ENCODE data around the gene PFN1.
"Not testable (repeated sequence)": the region's sequence is repeated elsewhere in the genome, so short reads cannot be mapped to it uniquely, and the experiment has no call there.

PFN1 gene

DNA sequence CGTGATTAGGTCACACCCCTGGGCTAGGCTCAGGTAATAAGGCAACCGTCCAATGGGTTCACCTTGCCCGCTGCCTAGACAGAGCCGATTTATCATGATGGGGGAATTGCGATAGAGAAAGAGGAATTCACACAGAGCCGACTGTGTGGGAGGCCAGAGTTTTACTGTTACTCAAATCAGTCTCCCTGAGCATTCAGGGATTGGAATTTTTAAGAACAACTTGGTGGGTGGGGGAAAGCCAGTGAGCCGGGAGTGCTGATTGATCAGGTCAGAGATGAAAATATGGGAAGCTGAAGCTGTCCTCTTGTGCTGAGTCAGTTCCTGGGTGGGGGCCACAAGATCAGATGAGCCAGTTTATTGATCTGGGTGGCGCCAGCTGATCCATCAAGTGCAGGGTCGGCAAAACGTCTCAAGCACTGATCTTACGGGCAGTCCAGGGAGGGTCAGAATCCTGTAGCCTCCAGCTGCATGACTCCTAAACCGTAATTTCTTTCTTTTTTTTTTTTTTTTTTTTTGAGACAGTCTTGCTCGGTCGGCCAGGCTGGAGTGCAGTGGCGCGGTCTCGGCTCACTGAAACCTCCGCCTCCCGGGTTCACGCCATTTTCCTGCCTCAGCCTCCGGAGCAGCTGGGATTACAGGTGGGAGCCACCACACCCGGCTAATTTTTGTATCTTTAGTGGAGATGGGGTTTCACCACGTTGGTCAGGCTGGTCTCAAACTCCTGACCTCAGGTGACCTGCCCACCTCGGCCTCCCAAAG, 21.6 kb downstream of the PFN1 start:
- DNase-seq (ENCODE audit: low read depth in 1 of 2, low spot score in 1 of 2) = not testable (repeated sequence)

- DNase-seq (ENCODE audit: low read depth in 1 of 2, low spot score in 1 of 2) = no peak
These were observed 27.0 kb downstream of the PFN1 start for GRCh38 chr17:4921320-4921719.

DNA sequence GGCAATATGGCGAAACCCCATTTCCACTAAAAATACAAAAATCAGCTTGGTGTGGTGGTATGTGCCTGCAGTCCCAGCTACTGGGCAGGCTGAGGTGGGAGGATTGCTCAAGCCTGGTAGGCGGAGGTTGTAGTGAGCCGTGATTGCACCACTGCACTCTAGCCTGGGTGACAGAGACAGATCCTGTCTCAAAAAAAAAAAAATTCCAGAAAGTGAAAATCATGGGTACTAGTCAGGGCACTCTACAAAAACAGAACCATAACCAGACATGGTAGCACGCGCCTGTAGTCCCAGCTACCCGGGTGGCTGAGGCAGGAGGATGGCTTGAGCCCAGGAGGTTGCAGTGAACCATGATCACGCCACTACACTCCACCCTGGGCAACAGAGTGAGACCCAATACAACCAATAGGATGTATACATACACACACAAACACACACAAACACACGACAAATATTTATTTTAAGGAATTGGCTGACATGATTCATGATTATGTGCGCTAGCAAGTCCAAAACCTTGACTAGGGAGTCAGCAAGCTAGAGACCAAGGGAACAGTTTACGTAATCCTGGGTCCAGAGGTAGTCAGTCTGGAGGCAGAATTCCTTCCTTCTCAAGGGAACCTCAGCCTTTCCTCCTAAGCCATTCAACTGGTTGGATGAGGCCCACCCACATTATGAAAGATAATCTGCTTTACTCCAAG, 27.8 kb downstream of the PFN1 start:
- DNase-seq (ENCODE audit: low read depth in 1 of 2, low spot score in 1 of 2) = no peak

DNA sequence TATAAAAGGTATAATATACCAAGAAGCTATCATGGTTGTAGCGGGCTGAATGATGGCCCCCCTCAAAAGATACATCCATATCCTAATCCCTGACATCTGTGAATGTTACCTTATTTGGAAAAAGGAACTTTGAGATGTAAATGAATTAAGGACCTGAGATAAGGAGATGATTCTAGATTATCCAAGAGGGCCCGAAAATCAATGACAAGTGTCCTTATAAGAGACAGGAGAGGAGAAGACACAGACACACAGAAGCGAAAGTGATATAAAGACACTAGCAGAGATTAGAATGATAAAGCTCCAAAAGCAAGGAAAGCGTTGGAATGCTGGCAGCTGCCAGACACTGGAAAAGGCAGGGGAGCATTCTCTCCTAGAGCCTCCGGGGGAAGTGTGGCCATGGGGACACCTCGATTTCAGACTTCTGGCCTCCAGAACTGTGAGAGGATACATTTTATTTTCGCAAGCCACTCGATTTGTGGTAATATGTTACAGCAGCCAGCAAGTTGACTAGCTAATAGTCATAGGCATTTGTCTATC, 28.8 kb downstream of the PFN1 start:
- DNase-seq (ENCODE audit: low read depth in 1 of 2, low spot score in 1 of 2) = no peak

DNA sequence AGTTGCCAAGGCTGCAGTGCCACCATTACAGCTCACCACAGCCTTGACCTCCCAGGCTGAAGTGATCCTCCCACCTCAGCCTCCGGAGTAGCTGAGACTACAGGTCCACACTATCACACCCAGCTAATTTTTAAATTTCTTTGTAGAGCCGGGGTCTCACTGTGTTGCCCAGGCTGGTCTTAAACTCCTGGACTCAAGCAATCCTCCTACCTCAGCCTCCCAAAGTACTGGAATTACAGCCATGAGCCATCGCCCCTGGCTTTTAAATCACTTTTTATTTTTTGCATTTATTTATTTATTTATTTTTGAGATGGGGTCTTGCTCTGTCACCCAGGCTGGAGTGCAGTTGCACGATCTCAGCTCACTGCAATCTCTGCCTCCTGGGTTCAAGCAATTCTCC, 33.8 kb downstream of the PFN1 start:
- not testable (repeated sequence) for DNase-seq (ENCODE audit: low read depth in 1 of 2, low spot score in 1 of 2)

- DNase-seq (ENCODE audit: low read depth in 1 of 2, low spot score in 1 of 2) = no peak
These were observed 34.3 kb downstream of the PFN1 start for GRCh38 chr17:4913994-4914393.

- peak; percentile 31 to 57 for DNase-seq (ENCODE audit: low read depth in 1 of 2, low spot score in 1 of 2)
These were observed 39.4 kb downstream of the PFN1 start for GRCh38 chr17:4908711-4909496.

GRCh38 chr17:4908301-4908700, 40.0 kb downstream of the PFN1 start:
- no peak for DNase-seq (ENCODE audit: low read depth in 1 of 2, low spot score in 1 of 2)

GRCh38 chr17:4906642-4907041, 41.7 kb downstream of the PFN1 start:
- not testable (repeated sequence) for DNase-seq (ENCODE audit: low read depth in 1 of 2, low spot score in 1 of 2)

DNA sequence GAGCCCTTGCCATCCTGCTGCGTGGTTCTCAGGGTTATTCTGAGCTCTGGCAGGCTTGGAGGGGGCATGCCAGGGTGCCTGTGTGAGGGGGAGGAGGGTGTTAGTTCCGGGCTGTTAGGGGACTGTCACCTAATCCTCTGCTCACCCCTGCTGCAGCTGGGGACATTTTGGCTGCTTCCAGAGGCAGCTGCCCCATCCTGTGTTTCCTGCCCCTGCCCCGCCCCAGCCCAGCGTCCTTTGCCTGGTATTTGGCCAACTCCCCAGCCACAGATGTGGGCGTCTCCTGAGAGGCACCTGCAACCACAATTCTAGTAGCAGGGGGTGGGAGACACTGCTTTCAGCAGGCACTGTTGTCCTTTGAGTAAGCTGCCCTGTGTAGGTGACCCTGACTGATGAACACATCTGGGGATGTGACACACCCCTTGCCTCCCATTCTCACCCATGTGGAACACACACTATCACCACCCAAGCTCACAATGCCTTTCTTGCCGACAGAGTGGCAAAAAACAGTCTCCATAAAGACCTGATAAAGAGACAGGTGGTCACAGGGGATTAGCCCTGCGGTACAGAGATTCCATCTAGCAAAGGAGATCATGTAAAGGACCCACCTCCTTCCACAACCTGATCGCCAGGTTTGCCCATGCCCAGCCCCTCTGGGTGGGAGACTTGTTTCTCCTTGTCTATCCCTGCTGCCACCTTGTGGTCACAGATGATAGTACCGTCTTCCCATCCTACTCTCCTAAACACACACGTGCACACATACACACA, 45.1 kb downstream of the PFN1 start, which contains the start of gene CHRNE:
Gene CHRNE (minus strand): TSS at position 48 of the 768 bp plus-strand sequence. CDS start 35 bp downstream, at position 13.
- peak; percentile 46 to 74 for DNase-seq (ENCODE audit: low read depth in 1 of 2, low spot score in 1 of 2)

- no peak for DNase-seq (ENCODE audit: low read depth in 1 of 2, low spot score in 1 of 2)
These were observed 45.8 kb downstream of the PFN1 start for GRCh38 chr17:4902540-4902939.

- DNase-seq (ENCODE audit: low read depth in 1 of 2, low spot score in 1 of 2) = no peak
These were observed 46.5 kb downstream of the PFN1 start for GRCh38 chr17:4901648-4902344.

GRCh38 chr17:4901108-4901647, 47.2 kb downstream of the PFN1 start:
- DNase-seq (ENCODE audit: low read depth in 1 of 2, low spot score in 1 of 2) = no peak

GRCh38 chr17:4900231-4901107, 47.9 kb downstream of the PFN1 start:
- peak in 1 of 2 donors; percentile 12 for DNase-seq (ENCODE audit: low read depth in 1 of 2, low spot score in 1 of 2)

DNA sequence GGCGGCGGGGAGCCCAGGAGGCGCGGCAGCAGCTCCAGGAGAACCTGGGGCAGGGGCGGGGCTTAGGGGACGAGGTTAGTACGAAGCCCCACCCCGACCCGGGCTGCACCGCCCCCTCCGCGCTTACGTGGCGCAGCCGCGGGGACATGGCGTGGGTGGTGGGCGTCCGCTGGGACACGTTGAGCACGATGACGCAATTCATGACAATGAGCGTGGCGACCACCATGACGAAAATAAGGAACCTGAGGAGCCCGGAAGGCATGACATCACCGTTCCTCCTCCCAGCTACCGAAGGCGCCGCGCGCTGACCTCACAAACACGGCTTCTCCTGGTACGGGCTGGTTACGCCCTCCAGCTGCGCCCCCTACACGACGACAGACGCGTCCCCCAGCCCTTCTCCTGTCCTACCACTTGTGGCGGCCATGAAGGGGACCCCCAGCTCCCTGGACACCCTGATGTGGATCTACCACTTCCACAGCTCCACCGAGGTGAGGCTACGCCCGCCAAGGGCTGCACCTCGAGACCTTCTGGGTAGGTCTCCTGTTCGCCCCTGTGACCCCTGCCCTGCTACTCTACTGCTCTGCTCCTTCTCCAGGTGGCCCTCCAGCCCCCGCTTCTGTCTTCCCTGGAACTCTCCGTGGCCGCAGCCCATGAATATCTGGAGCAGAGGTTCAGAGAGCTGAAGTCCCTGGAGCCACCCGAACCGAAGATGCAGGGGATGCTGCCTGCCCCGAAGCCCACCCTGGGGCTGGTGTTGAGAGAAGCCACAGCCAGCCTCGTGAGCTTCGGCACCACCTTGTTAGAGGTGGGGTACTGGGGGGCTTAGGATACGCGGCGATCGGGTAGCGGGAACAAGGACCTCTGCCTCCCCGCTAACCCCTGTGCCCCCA, 48.7 kb downstream of the PFN1 start, which contains the start of gene C17orf107:
Gene C17orf107 (plus strand): TSS at position 196 of the 890 bp plus-strand sequence. CDS start 227 bp downstream, at position 423.
- DNase-seq (ENCODE audit: low read depth in 1 of 2, low spot score in 1 of 2) = peak; percentile 88 to 93

GRCh38 chr17:4898927-4899326, 49.4 kb downstream of the PFN1 start:
- no peak for DNase-seq (ENCODE audit: low read depth in 1 of 2, low spot score in 1 of 2)

DNA sequence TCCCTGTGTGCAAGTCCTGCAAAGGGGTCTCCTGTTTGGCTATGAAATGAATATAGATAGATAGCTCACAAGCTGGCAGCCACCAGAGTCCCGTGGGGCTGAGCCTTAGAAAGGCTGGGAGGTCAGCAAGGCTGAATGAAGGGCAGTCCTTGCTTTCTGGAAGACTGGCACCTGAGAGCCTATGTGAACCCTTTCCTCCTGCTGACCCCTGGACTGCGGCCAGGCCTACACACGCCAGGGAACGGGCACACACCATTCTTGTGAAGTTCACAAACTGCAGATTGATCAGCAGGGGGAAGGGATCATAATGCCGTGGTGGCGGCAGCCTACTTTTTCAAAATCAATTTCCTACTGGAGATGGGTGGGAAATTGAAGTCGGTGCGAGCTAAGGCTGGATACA, 50.0 kb downstream of the PFN1 start:
- no peak for DNase-seq (ENCODE audit: low read depth in 1 of 2, low spot score in 1 of 2)

GRCh38 chr17:4897785-4898184, 50.5 kb downstream of the PFN1 start:
- no peak for DNase-seq (ENCODE audit: low read depth in 1 of 2, low spot score in 1 of 2)
